HTR-8/SVneo (cell line): ENCODE data around the gene MCM3AP.
A peak's percentile ranks its signal among the peaks of the same experiment; 100 is the strongest.

ENCODE experiments used
- DNase-seq: peaks from one replicate; pipeline ENCODE4 v3.0.0; 2011; ENCODE audit warnings: low spot score, mixed read lengths; ENCODE audit not compliant: insufficient read length
- FAIRE-seq: peaks from 2 replicates; lab custom pipeline; 2011; peaks lifted over from hg19 to GRCh38; lab: Jason Lieb, UNC

The MCM3AP gene

DNA sequence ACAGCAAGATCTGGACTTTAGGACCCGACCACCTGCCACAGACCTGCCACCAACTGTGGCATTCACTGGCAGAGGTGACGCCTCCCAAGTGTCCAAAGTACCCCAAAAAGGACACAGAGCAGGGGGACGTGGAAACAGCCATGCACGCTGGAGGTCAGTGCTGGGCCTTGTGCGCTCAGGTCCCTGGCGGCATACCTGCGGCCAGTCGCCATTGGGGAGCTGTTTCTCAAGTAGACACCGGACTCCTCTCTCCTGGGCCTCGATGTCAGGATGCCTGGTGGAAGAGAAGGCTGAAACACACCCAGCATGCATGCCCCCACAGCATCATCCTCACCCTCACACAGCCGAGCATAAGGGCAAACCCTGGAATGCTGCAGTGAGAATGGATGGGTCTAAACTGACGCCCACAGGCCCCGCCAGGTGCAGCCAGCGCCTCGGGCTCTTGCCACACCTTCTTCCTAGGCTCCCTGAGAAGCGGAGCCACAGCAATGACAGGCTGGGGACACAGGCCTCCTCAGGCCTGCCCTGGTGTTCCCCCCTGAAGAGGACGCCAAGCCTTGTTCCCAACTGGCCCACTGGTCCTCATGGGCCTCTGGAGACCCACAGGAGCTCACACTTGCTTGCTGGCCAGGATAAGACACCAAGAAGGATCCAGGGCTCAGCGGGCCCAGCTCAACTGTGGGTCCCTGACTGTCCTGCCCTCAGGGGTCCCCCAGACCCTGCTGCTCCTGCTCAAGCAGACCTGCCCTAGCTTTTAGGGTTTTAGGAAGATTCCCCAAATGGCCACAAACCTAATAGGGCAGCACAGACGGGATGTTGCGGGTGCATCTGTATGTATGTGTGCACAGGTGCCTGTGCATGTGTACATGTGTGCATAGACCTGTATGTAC, 93.5 kb downstream of the MCM3AP start:
- DNase-seq (no peak), FAIRE-seq (no peak)

DNA sequence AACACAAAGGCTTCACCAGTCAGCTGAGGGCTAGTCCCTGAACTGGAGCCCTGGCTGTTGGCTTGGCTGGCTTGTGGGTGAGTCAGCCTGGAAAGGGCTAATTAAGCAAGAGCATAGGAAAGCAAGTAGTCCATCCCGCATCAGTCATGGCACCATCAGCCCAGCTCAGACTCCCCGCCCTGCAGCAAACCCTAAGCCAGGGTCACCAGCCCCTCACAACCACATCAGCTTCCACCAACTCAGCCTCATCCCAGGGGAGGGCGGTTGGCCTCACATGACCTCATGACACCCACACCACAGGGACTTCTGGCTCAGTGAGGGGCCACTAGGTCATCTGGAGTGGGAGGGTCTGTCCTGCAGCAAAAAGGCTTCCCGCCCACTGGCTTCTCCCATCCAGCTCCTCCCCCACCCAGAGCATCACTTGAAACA, 94.1 kb downstream of the MCM3AP start:
- FAIRE-seq (no peak), DNase-seq (peak; percentile 28)

DNA sequence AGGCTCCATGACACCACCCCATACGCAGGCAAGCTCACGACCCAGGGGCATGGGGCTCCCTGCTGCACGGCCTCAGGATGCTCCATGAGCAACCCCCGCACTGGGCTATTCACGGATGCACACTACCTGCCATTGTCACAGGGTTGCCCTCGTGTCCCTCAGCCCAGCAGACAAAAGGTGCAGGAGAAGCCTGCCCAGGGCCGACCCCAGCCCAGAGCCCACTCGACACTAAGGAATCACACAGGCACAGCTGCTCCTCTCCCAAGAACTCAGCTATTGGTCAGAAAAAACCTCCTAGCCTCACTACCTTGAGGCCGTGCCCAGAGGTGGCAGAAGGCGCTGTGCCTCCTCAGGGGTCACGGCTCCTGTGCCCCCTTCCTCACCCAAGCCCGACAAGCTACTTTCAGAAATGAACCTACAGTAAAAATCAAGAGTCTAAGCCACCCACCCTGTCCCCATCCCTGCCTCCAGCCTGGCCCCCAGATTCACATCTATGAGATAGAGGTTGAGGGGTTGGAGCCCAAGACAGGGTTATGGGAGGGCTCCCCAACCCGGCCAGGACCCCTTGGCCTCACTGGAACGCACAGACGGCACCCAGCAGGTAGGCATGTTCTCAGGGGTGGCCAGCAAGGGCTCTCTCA, 94.8 kb downstream of the MCM3AP start:
- DNase-seq = no peak
- no peak for FAIRE-seq

DNA sequence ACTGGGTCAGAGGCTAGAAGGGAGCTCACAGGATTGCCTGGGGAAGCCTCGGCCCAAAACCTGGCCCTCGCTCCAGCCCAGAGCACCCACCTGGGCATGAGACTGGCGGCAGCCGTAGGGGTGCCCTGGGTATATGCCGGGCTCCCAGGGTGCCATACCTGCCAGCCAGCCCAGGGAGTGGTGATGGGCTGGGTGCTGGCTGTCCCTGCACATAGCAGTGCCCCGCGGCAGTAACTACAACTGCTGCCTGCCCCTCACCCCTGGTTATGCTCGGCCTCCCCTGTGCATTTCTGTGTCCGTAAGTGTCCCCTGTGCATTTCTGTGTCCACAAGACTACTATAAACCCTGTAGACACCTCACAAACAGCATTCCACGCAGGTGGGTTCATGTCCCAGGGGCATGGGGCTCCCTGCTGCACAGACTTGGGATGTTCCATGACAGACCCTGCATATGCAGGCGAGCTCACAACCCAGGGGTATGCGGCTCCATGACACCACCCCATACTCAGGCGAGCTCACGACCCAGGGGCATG, 95.4 kb downstream of the MCM3AP start:
- DNase-seq (no peak), FAIRE-seq (no peak)

DNA sequence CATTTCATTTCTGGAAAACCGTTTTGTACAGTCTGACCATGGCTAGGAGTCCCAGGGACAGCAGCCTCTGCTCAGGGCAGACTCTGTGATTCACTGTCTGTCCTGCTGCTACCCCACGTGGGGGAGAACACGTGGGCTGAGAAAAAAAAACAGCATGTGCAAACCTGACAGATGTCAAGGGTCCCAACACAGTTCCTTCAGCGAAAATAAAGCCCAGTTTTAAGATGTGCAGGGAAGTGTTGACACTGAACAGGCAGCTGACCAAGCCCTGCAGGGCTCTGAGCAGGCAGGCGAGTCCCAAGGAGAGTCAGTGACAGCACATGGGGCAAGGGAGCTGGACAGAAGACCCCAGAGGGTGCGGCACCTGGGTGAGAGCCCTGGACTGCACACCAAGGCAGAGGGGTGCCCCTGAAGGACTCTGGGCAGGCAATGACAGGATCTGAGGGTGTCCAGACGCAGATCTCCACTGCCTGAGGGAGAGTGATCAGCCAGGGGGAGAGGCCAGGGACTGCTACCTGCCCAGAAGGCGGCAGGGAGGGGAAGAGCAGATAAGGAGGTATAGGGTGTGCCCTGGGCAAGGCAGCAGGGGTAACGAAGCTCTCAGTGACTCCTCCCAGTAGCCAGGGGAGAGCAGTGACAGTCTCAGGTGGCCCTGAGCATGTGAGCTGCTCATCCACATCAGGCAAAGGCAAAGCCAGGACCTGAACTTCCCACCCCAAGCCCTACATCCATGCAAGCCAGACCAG, 96.0 kb downstream of the MCM3AP start:
- no peak for DNase-seq
- no peak for FAIRE-seq

DNA sequence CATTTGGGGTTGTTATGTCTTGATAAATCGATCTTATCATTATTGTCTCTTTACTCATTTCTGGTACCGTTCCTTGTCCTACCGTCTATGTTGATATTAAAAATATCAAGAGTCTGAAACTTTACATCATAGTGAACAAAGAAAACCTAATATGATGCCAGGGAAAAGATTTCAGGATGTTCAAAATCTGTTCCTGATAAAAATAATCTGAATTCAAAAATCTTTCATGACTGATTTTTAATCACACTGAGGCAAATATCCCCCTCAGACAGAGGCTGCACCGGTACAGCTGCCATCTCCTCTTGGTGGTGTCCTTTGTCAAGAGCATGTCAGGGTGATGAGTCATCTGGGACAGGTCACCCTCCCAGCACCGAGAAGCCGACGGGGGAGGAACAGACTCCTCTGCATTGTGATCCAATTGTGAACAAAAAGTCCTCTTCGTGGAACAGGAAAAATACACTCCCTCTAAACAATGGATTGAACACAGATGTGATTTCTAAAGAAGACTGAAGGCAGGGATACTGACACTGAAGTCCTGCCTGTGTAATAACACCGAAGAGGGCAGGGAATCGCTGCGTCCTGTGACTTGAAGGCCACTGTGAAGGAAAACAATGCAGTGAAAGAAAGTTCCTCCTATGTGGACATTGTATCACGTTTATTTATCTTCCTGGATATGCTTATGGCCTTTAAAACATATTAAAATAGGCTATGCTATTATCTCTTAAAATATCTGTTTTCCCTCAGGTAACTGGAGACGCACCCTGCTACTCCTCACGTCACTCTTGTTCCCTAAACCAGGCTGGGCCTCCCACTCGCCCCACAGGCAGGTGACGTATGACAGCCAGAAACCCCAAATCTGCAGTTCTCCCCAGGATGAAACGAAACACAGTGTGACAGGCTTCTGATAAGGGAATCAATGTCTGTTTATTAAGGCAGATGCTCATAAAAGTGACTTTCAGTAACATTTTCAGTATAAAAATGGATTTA, 96.9 kb downstream of the MCM3AP start:
- FAIRE-seq (no peak), DNase-seq (peak; percentile 75)

DNA sequence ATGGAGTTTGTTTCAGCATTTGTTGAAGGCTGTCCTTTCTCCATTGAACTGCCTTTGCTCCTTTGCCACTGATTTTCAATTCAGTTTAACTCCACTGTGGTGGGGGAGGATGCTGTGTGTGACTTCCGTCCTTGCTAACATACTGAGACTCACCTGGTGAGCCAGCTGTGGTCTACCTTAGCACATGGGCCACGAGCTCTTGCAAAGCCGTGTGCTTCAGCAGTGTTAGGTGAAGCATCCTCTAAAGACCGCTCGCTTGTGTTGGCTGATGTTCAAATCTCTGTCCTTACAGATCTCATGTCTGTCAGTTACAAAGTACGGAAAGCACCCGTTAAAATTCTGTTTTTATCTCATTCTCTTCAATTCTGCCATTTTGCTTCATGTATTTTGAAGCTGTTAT, 97.6 kb downstream of the MCM3AP start:
- FAIRE-seq (no peak), DNase-seq (no peak)

DNA sequence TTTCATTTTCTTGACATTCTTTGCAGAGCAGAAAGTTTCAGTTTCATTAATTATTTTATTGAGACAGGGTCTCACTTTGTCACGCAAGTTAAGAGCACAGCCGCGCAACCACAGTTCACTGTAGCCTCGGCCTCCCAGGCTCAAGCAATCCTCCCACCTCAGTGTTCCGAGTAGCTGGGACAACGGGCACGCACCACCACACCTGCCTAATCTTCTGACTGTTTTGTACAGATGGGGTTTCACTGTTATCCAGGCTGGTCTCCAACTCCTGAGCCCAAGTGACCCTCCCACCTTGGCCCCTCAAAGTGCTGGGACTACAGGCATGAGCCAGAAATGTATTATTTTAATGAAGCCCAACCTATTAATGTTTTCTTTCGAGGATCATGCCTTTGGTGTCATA, 98.2 kb downstream of the MCM3AP start:
- no peak for FAIRE-seq
- no peak for DNase-seq

DNA sequence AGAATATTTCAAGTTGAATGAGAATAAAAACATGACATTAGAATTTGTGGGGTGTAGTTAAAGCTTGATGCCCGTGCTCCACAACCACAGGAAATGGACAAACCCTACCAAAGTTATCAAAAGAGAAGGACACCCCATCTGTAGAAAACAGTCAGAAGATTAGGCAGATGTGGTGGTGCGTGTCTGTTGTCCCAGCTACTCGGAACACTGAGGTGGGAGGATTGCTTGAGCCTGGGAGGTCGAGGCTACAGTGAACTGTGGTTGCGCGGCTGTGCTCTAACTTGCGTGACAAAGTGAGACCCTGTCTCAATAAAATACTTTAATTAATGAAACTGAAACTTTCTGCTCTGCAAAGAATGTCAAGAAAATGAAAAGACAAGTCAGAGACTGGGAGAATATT, 99.7 kb downstream of the MCM3AP start:
- FAIRE-seq = no peak
- DNase-seq = no peak
